MCF 10A (cell line): ENCODE results near the gene SREBF1. TPM values are rescaled to one million over a fixed set of nuclear protein-coding genes. Genes with fewer than 3 reads are reported as not detected.

Experiments used
- BruUV-seq: library from RNA; stranded (reverse); fragments of 400-500 nt; replicated peaks from 2 replicates; lab custom pipeline; 2021; lab: Mats Ljungman, UMichigan
- CTCF ChIA-PET: fragments of 300-600 bp; sonication (Branson Sonifier 250); formaldehyde crosslinking; extraction: SDS; loops from one replicate; lab custom pipeline; 2021; ENCODE audit warnings: antibody characterized with exemption, inconsistent platforms; lab: Yijun Ruan, JAX
- POLR2A ChIA-PET: fragments of 300-600, 350-650 bp; sonication (Branson Sonifier 250); formaldehyde crosslinking; extraction: SDS; loops from one replicate; lab custom pipeline; 2020; ENCODE audit warnings: antibody characterized with exemption, inconsistent platforms; lab: Yijun Ruan, JAX
- DNase-seq: peaks from one replicate; pipeline ENCODE4 v3.0.0-alpha.2; 2018; ENCODE audit not compliant: unreplicated experiment
- H3K27ac Mint-ChIP-seq: one replicate; pipeline ENCODE4 v1.8.0; 2022; ENCODE audit warnings: mild to moderate bottlenecking, low read depth, mixed read lengths; ENCODE audit not compliant: unreplicated experiment
- H3K27me3 Mint-ChIP-seq: one replicate; pipeline ENCODE4 v1.8.0; 2022; ENCODE audit warnings: mixed read lengths; ENCODE audit not compliant: insufficient read depth, unreplicated experiment
- H3K36me3 Mint-ChIP-seq: one replicate; pipeline ENCODE4 v1.8.0; 2022; ENCODE audit warnings: mild to moderate bottlenecking, moderate library complexity, mixed read lengths; ENCODE audit not compliant: insufficient read depth, unreplicated experiment
- H3K4me1 Mint-ChIP-seq: one replicate; pipeline ENCODE4 v1.8.0; 2022; ENCODE audit warnings: mixed read lengths; ENCODE audit not compliant: insufficient read depth, unreplicated experiment
- H3K4me3 Mint-ChIP-seq: one replicate; pipeline ENCODE4 v1.8.0; 2022; ENCODE audit warnings: mild to moderate bottlenecking, moderate library complexity, mixed read lengths; ENCODE audit not compliant: unreplicated experiment
- H3K9me3 Mint-ChIP-seq: one replicate; pipeline ENCODE4 v1.8.0; 2022; ENCODE audit warnings: mixed read lengths; ENCODE audit not compliant: unreplicated experiment
- intact Hi-C: fragments of 100-400 bp; cut with micrococcal nuclease; formaldehyde crosslinking; loops from 2 replicates; pipeline ENCODE4 v1.14.1; 2022
- total RNA-seq: library from RNA; stranded (reverse); gene quantifications from 2 replicates; pipeline ENCODE4 v1.2.3, GENCODE V29; 2022
- TF ChIP-seq, protein P1 (sequence below): fragments of 200-600 bp; IDR thresholded peaks from one replicate; pipeline ENCODE4 v1.8.0; 2022; ENCODE audit warnings: antibody characterized with exemption, mild to moderate bottlenecking; ENCODE audit not compliant: unreplicated experiment

SREBF1 gene
- total RNA-seq, 1 experiment from 2014 or later = 87.1 TPM

DNA sequence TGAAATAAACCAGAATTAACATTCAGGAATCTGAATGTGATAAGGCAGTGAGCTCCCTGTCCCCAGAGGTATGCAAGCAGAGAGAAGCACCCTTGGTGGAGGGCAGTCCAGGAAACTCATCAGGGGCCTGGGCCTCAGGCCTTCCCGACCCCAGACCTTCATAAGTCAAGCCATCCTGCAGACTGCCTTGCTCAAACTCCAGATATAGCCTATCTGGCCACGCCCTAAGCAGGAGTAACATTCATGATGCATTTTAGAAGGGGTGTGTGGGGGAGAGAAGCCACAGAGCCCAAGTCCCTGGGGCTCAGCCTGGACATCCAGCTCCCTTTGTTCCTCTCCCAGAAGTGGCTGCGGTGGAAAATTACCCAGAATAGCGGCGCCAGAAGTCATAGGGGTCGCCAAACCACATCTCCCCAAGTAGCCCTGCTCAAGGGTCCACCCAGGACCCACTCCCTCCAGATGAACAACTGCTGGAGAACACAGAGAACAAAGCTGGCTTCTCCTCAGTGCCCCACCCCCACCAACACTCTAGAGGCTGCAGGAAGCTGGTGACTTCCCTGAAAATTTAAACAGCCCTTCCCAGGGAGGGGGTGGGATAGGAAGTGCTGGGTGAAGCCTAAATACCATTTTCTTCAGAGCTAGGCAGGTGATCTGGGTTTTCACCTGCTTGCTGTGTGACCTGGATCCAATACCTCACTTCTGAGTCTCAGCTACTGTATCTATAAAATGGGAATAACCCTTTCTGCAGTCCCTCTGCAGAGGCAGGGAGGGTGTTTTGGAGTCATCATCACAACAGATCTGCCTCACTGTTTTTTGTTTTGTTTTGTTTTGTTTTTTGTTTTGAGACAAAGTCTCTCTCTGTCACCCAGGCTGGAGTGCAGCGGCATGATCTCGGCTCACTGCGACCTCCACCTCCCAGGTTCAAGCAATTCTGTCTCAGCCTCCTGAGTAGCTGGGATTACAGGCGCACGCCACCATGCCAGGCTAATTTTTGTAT lies 1.5 kb upstream of the SREBF1 start:
- no peaks in the 10 kb centered on the region for H3K36me3 Mint-ChIP-seq
- peaks cover 46% of the 10 kb centered on the region for H3K4me1 Mint-ChIP-seq
- ChIA-PET POLR2A (interaction anchor here (0.7 to 6.7 kb wide), 10 partner anchors 10 to 173 kb away, joined by 3 to 151 read pairs (median 8); no protein-coding TSS in a partner anchor), CTCF (interaction anchor here (0.6 to 1.5 kb wide), 7 partner anchors 15 to 1610 kb away, joined by 3 to 7 read pairs (median 3); no protein-coding TSS in a partner anchor)
- intact Hi-C loops = loop anchor here (2.0 kb wide), 1 partner anchor 15 kb away; no protein-coding TSS in a partner anchor
- no TSS peak for BruUV-seq
- DNase-seq = peak; percentile 75
- TF ChIP-seq, protein P1, sequence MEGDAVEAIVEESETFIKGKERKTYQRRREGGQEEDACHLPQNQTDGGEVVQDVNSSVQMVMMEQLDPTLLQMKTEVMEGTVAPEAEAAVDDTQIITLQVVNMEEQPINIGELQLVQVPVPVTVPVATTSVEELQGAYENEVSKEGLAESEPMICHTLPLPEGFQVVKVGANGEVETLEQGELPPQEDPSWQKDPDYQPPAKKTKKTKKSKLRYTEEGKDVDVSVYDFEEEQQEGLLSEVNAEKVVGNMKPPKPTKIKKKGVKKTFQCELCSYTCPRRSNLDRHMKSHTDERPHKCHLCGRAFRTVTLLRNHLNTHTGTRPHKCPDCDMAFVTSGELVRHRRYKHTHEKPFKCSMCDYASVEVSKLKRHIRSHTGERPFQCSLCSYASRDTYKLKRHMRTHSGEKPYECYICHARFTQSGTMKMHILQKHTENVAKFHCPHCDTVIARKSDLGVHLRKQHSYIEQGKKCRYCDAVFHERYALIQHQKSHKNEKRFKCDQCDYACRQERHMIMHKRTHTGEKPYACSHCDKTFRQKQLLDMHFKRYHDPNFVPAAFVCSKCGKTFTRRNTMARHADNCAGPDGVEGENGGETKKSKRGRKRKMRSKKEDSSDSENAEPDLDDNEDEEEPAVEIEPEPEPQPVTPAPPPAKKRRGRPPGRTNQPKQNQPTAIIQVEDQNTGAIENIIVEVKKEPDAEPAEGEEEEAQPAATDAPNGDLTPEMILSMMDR = no peak
- H3K4me3 Mint-ChIP-seq = peak overlapping the region; percentile 73
- no peaks in the 10 kb centered on the region for H3K9me3 Mint-ChIP-seq
- peak overlapping the region; percentile 66 for H3K27ac Mint-ChIP-seq
- no peaks in the 10 kb centered on the region for H3K27me3 Mint-ChIP-seq

DNA sequence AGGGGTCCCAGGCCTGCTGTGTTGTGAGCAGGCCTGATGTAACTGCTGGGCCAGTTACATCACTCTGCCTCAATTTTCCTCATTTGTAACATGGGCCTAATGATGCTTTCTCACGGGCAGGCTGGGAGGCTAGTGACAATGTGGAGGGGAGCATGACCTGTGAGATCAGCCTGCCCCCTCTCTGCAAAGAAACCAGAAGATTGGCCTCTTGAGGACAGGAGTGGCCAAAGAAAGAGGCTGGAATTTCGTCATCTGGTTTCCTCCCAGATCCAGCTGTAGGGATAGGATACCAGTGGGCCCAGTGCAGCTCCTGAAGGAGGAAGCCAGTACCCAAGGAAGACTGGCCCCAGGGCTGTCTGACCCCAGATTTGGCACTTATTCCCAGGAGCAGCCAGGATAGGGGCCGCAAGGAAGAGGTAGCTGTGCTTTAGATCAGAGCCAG lies 615 bp upstream of the SREBF1 start:
- peak; percentile 86 for DNase-seq
- Mint-ChIP-seq H3K36me3 (no peaks in the 10 kb centered on the region), H3K27ac (peak overlapping the region; percentile 66), H3K4me3 (peak overlapping the region; percentile 73), H3K4me1 (peaks cover 46% of the 10 kb centered on the region), H3K9me3 (no peaks in the 10 kb centered on the region), H3K27me3 (no peaks in the 10 kb centered on the region)
- ChIA-PET CTCF (interaction anchor here (1.3 to 1.4 kb wide), 3 partner anchors 17 to 196 kb away, joined by 4 to 7 read pairs (median 4); no protein-coding TSS in a partner anchor), POLR2A (interaction anchor here (0.7 to 6.7 kb wide), 9 partner anchors 11 to 154 kb away, joined by 3 to 151 read pairs (median 8); no protein-coding TSS in a partner anchor)
- BruUV-seq = TSS peak; percentile 56
- intact Hi-C loops = loop anchor here (2.0 kb wide), 1 partner anchor 15 kb away; no protein-coding TSS in a partner anchor
- TF ChIP-seq, protein P1 = no peak

DNA sequence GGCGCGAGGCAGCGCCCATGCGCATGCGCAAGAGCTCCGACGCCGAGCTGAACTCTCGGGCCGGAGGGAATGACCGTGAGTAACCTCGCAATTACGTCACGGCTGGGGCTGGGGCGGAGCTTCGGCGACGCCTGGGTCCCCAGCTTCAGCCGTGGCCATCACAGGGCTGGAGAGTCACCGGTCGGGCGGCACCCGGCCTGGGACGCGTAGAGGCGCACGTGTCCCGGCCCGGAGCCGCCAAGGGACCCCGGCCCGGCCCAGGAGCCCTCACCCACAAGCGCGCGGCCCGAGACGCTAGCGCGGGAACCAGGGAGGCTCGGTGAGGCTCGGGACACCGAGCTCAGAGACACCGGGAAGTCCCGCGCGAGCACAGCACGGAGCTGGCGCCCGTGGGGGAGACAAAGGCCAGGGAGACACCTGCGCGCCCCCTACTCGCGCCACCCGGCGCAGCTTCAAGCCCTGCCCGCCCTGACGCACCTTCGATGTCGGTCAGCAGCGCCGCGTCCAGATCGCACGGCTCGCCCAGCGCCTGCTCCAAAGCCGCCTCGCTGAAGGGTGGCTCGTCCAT lies 452 bp downstream of the SREBF1 start:
- H3K4me3 Mint-ChIP-seq = peak overlapping the region; percentile 73
- H3K27ac Mint-ChIP-seq = peak overlapping the region; percentile 66
- intact Hi-C loops = loop anchor here (2.0 kb wide), 1 partner anchor 14 kb away; no protein-coding TSS in a partner anchor
- H3K36me3 Mint-ChIP-seq = no peaks in the 10 kb centered on the region
- TF ChIP-seq, protein P1 = no peak
- CTCF ChIA-PET = interaction anchor here (0.6 to 1.2 kb wide), 5 partner anchors 14 to 107 kb away, joined by 3 to 4 read pairs (median 3); no protein-coding TSS in a partner anchor
- BruUV-seq = no TSS peak
- H3K27me3 Mint-ChIP-seq = no peaks in the 10 kb centered on the region
- peak; percentile 94 for DNase-seq
- no peaks in the 10 kb centered on the region for H3K9me3 Mint-ChIP-seq
- POLR2A ChIA-PET = interaction anchor here (0.6 to 6.7 kb wide), 24 partner anchors 12 to 1458 kb away, joined by 3 to 151 read pairs (median 5); partner anchors contain the start of genes ALKBH5, DRC3, PEMT and TOM1L2
- H3K4me1 Mint-ChIP-seq = peaks cover 45% of the 10 kb centered on the region
